Skeletal muscle satellite cell (primary cell): ENCODE measurements around the gene TEX13B.
A peak's percentile ranks its signal among the peaks of the same experiment; 100 is the strongest.
"Not testable (repeated sequence)": the region's sequence is repeated elsewhere in the genome, so short reads cannot be mapped to it uniquely, and the experiment has no call there.

Experiments used
- H3K27me3 ChIP-seq: 2 replicates; pipeline ENCODE4 v1.7.0; 2013; ENCODE audit warnings: low read length; ENCODE audit not compliant: control insufficient read depth, insufficient read depth
- H3K36me3 ChIP-seq: 2 replicates; pipeline ENCODE4 v1.7.0; 2013; ENCODE audit warnings: mild to moderate bottlenecking, control low read depth, low read length; ENCODE audit not compliant: insufficient read depth
- H3K4me1 ChIP-seq: 2 replicates; pipeline ENCODE4 v1.7.0; 2013; ENCODE audit warnings: low read length; ENCODE audit not compliant: control insufficient read depth, insufficient read depth
- H3K4me2 ChIP-seq: 2 replicates; pipeline ENCODE4 v1.7.0; 2013; ENCODE audit warnings: mild to moderate bottlenecking, low read length
- H3K4me3 ChIP-seq: 2 replicates; pipeline ENCODE4 v1.7.0; 2013; ENCODE audit warnings: low read length
- H3K9ac ChIP-seq: 2 replicates; pipeline ENCODE4 v1.7.0; 2013; ENCODE audit warnings: mild to moderate bottlenecking, low read depth, low read length, moderate library complexity
- H3K9me3 ChIP-seq: replicated peaks from 2 replicates; pipeline ENCODE4 v1.7.0; 2013; ENCODE audit warnings: mild to moderate bottlenecking, control low read depth, low read length

TEX13B gene

DNA sequence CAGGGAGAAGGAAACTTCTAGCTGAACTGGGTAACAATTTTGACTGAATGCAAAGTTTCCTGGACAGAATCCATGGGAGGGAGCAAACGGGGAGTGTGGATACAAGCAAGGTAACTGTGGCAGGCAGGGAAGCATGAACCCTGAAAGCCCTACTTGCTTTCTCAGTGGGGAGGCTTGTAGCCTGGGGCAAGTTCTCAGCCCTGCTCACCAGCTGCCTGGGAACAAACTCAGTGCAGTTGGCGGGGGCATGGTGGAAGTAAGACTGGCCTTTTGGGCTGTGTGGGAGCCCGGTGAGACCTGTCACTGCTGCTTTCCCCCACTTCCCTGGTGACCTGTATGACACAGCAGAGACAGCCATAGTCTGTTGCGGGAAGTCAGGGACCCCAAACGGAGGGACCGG, 14.0 kb upstream of the TEX13B start:
- Histone ChIP-seq H3K27me3 (peaks cover 3% of the 10 kb centered on the region), H3K4me1 (no peaks in the 10 kb centered on the region), H3K9me3 (no peaks in the 10 kb centered on the region), H3K36me3 (no peaks in the 10 kb centered on the region), H3K4me3 (no peak overlapping the region), H3K4me2 (no peak overlapping the region), H3K9ac (no peak overlapping the region)

DNA sequence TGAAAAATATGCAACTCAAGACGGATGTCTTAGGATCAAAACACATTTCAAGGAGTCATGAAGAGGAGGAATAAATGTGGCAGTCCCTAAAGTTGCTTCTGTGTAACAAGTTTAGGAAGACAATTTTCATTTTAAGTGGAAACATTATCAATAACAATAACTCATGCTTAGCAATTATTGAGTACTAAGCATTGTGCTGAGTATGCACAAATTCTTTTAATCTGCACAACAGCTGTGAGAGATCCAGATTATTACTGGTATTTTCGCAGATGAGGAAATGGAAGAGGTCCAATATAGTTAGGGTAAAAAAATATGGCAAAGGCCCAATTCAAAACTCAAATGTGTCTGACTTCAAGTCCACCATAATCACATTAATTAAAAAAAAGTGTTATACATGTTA, 2.9 kb upstream of the TEX13B start:
- H3K4me1 ChIP-seq: no peaks in the 10 kb centered on the region
- no peaks in the 10 kb centered on the region for H3K36me3 ChIP-seq
- H3K27me3 ChIP-seq: peaks cover 4% of the 10 kb centered on the region
- H3K4me2 ChIP-seq: no peak overlapping the region
- H3K4me3 ChIP-seq: no peak overlapping the region
- H3K9ac ChIP-seq: no peak overlapping the region
- H3K9me3 ChIP-seq: no peaks in the 10 kb centered on the region

DNA sequence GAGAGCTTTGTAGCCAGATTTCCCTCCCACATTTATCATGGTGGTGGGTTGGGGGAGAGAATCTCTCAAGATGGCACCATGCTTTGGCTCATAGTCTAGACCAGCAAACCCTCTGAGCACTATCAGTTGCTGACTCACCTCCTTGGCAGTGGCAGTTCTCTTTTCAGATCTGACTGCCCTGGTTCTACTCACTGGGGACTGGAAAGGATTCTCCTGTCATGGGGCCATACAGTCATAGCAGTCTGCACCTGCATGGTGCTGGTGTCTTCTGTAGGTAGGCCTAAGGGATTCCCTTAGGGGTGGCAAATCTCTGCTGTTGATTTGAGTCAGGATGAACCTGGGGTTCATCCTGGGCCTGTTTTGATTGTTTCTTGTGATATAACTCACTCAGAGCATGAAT, 2.6 kb downstream of the TEX13B start:
- Histone ChIP-seq H3K27me3 (peaks cover 28% of the 10 kb centered on the region), H3K9ac (no peak overlapping the region), H3K4me3 (no peak overlapping the region), H3K4me1 (no peaks in the 10 kb centered on the region), H3K36me3 (no peaks in the 10 kb centered on the region), H3K9me3 (no peaks in the 10 kb centered on the region), H3K4me2 (no peak overlapping the region)

DNA sequence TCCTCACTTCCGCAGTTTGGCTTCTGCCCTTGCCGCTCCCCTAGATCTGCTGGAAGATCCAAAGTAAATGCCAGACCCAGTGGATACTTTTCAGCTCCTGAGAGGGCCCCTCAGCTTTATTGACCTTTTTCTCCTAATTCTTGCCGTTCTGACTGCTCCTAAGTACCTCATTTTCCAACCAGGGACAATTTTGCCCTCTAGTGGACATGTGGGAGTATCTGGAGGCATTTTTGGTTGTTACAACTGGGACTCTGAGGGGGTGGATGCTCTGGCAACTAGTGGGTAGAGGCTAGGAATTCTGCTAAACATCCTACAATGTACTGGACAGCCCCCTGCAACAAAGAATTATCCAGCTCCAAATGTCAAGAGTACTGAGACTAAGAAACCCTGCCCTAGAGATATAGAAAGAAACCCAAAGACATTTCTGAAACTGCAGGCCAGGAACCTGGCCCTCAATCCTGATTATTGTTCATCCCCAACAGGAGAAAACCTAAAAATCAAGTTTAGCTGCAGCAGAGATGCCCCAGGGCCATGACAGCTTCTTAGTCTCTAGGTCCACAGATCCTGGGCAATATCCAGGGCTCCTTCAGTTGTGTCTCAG, 3.4 kb downstream of the TEX13B start:
- H3K9me3 ChIP-seq: no peaks in the 10 kb centered on the region
- H3K27me3 ChIP-seq: peaks cover 35% of the 10 kb centered on the region
- H3K4me1 ChIP-seq: no peaks in the 10 kb centered on the region
- H3K36me3 ChIP-seq: no peaks in the 10 kb centered on the region
- no peak overlapping the region for H3K4me2 ChIP-seq
- no peak overlapping the region for H3K4me3 ChIP-seq
- no peak overlapping the region for H3K9ac ChIP-seq

DNA sequence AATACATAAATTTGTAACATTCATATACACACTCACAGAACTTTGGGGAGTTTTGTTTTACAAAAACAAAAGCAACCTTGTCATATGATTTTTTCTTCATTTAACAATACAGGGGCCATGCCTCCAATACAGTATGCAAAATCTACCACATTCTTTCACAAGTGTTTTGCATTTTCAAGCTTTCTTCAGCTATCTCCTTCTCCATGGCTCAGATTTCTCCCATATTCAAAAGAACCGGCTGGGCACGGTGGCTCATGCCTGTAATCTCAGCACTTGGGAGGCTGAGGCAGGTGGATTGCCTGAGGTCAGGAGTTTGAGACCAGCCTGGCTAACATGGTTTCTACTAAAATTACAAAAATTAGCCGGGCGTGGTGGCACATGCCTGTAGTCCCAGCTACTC, 4.1 kb downstream of the TEX13B start:
- Histone ChIP-seq H3K9me3 (no peaks in the 10 kb centered on the region), H3K36me3 (no peaks in the 10 kb centered on the region), H3K4me1 (no peaks in the 10 kb centered on the region), H3K27me3 (peaks cover 43% of the 10 kb centered on the region), H3K9ac (no peak overlapping the region), H3K4me3 (no peak overlapping the region), H3K4me2 (no peak overlapping the region)

DNA sequence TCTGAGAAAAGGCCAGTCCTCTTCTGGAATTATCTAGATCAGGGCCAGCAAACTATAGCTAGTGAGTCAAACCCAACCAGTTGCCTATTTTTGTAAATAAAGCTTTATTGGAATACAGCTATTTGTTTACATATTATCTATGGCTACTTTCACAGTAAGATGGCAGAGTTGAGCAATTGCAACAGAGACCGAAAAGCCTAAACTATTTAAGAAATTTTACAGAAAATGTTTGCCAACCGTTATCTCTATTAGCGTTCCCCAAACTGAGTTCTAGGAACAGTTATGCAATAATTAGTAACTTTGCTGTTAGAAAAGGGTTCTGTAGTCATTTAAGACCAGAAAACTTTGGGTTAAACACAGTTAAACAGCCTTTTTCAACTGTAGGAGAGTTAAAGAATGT, 10.5 kb downstream of the TEX13B start:
- H3K9ac ChIP-seq: no peak overlapping the region
- no peak overlapping the region for H3K4me2 ChIP-seq
- no peaks in the 10 kb centered on the region for H3K36me3 ChIP-seq
- H3K4me1 ChIP-seq: no peaks in the 10 kb centered on the region
- H3K9me3 ChIP-seq: no peaks in the 10 kb centered on the region
- H3K27me3 ChIP-seq: peaks cover 44% of the 10 kb centered on the region
- no peak overlapping the region for H3K4me3 ChIP-seq

DNA sequence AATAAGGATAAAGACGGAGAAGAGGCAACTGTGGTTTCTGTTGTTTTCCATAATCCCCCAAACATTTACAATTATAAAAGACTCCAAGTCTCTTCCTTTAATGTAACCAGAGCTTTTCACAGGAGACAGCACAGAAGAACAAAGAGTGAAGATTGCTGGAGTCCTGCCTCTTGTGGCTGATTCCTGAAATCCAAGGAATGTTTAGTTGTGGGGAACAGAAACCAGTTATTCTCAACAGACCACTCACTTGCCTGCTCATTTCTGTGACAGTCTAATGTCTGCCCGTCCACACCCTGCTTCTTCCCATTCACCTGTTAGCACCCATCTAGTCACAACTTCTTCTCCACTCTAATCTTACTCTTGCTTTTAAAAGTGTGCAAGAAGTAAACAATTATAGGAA, 12.1 kb downstream of the TEX13B start:
- H3K27me3 ChIP-seq: peaks cover 30% of the 10 kb centered on the region
- no peaks in the 10 kb centered on the region for H3K4me1 ChIP-seq
- no peaks in the 10 kb centered on the region for H3K36me3 ChIP-seq
- H3K4me2 ChIP-seq: no peak overlapping the region
- H3K9me3 ChIP-seq: no peaks in the 10 kb centered on the region
- H3K9ac ChIP-seq: no peak overlapping the region
- H3K4me3 ChIP-seq: no peak overlapping the region

DNA sequence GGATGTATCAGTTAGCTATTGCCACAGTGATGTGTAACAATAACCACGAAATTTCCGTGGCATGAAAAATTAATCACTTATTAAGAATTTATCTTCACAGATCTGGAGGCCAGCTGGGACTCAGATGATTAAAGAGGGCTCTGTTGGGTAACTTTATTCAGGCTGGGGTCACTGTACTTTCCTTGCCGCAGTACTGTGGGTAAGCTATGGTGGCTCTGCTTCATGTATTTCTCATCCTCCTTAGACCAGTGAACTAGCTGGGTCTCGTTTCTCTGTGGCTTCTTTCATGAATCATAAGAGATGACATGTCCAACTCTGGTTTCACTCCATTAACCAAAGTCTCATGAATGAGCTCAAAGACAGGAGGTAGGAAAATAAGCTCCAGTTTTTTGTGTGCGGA, 13.5 kb downstream of the TEX13B start:
- H3K9me3 ChIP-seq: no peaks in the 10 kb centered on the region
- H3K4me2 ChIP-seq: no peak overlapping the region
- peaks cover 26% of the 10 kb centered on the region for H3K27me3 ChIP-seq
- no peaks in the 10 kb centered on the region for H3K36me3 ChIP-seq
- H3K9ac ChIP-seq: no peak overlapping the region
- no peak overlapping the region for H3K4me3 ChIP-seq
- no peaks in the 10 kb centered on the region for H3K4me1 ChIP-seq

DNA sequence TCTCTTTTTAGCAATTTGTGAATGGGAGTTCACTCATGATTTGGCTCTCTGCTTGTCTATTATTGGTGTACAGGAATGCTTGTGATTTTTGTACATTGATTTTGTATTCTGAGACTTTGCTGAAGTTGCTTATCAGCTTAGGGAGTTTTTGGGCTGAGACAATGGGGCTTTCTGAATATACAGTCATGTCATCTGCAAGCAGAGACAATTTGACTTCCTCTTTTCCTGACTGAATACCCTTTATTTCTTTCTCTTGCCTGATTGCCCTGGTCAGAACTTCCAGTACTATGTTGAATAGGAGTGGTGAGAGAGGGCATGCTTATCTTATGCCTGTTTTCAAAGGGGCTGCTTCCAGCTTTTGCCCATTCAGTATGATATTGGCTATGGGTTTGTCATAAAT, 26.8 kb downstream of the TEX13B start:
- H3K9ac ChIP-seq, H3K4me2 ChIP-seq, H3K9me3 ChIP-seq, H3K36me3 ChIP-seq, H3K4me1 ChIP-seq, H3K4me3 ChIP-seq: not testable (repeated sequence)
- H3K27me3 ChIP-seq: peaks cover 11% of the 10 kb centered on the region

DNA sequence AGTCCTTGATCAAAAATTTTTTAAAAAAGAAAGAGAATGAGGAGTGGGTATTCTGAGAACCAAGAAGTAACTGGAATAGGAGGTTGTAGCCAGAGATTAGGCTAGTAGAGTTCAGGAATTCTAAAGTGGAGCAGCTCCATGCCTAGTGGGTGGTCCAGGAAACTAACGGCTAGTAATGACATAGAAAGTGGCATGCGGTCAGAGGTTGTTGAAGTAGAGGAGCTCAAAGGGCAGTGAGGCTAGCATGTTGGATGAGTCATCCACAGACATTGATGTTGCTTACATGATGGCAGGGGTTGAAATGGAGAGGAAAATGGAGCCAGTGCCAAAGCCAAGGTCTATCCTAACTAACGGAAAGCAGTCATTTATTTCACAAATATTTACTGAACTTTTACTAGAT, 42.1 kb downstream of the TEX13B start:
- no peak overlapping the region for H3K4me2 ChIP-seq
- H3K9ac ChIP-seq: no peak overlapping the region
- H3K36me3 ChIP-seq: no peaks in the 10 kb centered on the region
- no peaks in the 10 kb centered on the region for H3K4me1 ChIP-seq
- H3K9me3 ChIP-seq: no peaks in the 10 kb centered on the region
- H3K27me3 ChIP-seq: peaks cover 6% of the 10 kb centered on the region
- H3K4me3 ChIP-seq: no peak overlapping the region

DNA sequence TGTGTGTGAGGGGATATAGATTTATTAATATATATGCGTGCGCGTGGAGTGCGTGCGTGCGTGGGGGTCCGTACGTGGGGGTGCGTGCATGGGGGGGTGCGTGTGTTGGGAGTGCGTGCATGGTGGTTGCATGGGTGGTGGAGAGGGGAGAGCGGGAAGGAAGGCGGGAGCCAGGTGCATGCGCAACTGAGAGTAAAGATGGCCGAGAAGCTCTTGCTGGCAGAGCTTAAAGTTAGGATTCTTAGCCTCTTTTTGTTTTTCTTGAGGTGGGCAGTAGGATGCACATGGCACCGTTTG, 45.8 kb downstream of the TEX13B start:
- H3K4me3 ChIP-seq: no peak overlapping the region
- H3K4me1 ChIP-seq: no peaks in the 10 kb centered on the region
- no peaks in the 10 kb centered on the region for H3K9me3 ChIP-seq
- H3K36me3 ChIP-seq: no peaks in the 10 kb centered on the region
- H3K4me2 ChIP-seq: no peak overlapping the region
- H3K27me3 ChIP-seq: peaks cover 6% of the 10 kb centered on the region
- no peak overlapping the region for H3K9ac ChIP-seq

DNA sequence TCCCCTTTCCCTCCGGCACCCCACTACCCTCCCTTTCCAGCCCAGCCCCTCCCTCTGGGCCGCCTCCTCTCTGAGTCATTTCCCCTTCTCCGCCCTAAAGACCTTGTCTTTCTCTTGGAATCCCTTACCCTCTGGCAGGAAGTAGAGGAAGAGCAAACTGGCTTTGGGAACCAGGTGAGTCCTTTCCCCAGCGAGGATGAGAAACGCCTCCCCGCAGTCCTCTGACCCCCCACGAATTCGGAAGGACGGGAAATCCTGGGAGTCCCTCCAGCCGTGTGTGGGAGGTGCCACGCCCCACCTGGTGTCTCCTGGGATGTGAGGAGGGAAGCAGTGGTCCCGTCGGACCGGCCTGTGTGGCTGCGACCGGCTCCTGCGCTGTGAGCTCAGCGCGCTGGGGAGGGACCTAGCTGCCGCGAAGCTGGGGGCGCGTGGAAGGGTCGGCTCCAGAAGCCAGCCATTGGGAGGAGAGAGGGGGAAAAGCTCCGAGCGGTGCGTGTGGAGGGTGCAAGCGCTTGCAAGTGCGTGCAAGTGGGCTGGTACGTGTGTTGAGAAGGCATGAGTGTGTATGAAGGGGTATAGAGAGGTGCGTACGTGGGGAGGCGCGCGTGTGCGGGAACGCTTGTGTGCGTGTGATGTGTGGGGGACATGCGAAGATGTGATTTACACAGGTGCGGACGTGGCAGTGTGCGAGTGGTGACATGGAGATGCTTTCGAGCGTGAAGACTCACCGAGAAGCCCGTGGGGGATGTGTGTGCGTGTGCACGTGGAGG, 46.3 kb downstream of the TEX13B start:
- H3K4me2 ChIP-seq: peak overlapping the region; percentile 78
- H3K4me3 ChIP-seq: peak overlapping the region; percentile 66
- no peaks in the 10 kb centered on the region for H3K9me3 ChIP-seq
- no peak overlapping the region for H3K9ac ChIP-seq
- H3K27me3 ChIP-seq: peaks cover 6% of the 10 kb centered on the region
- no peaks in the 10 kb centered on the region for H3K4me1 ChIP-seq
- H3K36me3 ChIP-seq: no peaks in the 10 kb centered on the region
